ENCODE data around the gene FAM53C.

FAM53C gene

DNA sequence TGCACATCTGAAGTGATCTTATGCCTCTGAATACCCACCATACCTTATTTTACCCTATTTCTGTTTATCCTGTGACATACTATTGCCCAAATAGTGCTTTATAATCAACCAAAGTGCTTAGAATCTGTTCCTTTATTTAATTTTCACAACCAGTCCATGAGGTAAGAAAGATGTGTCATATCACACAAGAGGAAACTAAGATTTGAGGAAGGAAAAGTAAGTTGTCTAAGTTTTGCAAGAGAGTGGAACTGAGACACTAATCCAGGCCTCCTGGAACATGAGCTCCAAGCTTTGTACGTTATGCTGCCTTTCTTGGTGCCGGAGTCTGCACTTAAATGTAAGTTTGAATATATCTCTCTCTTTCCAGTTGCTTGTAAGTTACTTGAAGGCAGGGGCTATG, 31.6 kb downstream of the FAM53C start:
- no peak for DNase-seq
- H3K4me3 ChIP-seq (ENCODE audit: insufficient read depth in 1 of 2, low read depth in 1 of 2, low read length in 2 of 2): no peak overlapping the region
- H3K18ac ChIP-seq (ENCODE audit: low read depth in 1 of 2, low read length in 2 of 2): no peak overlapping the region
- no peak overlapping the region for H2BK120ac ChIP-seq (ENCODE audit: low read depth, low read length)
- H4K91ac ChIP-seq (ENCODE audit: low read length): no peak overlapping the region
- no peaks in the 10 kb centered on the region for H3K27me3 ChIP-seq (ENCODE audit: control insufficient read depth in 1 of 2, insufficient read depth in 1 of 2, low read length in 2 of 2)
- peaks cover 4 to 14% of the 10 kb centered on the region in 2 experiments for H3K36me3 ChIP-seq (ENCODE audit: control insufficient read depth in 1 of 2, insufficient read depth in 2 of 2, low read depth in 1 of 2, low read length in 2 of 2)
- no peak overlapping the region for H3K27ac ChIP-seq (ENCODE audit: low read length, poor library complexity, severe bottlenecking)
- H3K4ac ChIP-seq (ENCODE audit: low read depth in 1 of 2, low read length in 2 of 2): no peak overlapping the region
- H3K23ac ChIP-seq (ENCODE audit: low read length in 2 of 2): no peak overlapping the region
- H2BK15ac ChIP-seq (ENCODE audit: low read depth, poor library complexity, severe bottlenecking): no peak overlapping the region
- peaks cover 21% of the 10 kb centered on the region for H3K79me1 ChIP-seq (replicated peaks; ENCODE audit: low read length, poor library complexity, severe bottlenecking)
- H2AFZ ChIP-seq (ENCODE audit: low read depth, low read length): no peak overlapping the region
- no peak overlapping the region for H2BK12ac ChIP-seq (ENCODE audit: low read length in 2 of 2)
- H3K9me3 ChIP-seq (ENCODE audit: control insufficient read depth, low read length): no peaks in the 10 kb centered on the region
- H2AK5ac ChIP-seq (ENCODE audit: low read length, severe bottlenecking): no peak overlapping the region
- H3K14ac ChIP-seq (ENCODE audit: low read length in 2 of 2): no peak overlapping the region
- no peak overlapping the region for H3K4me2 ChIP-seq (ENCODE audit: low read length, poor library complexity, severe bottlenecking)
- H3K9ac ChIP-seq (ENCODE audit: low read length): no peak overlapping the region
- no peak overlapping the region for H4K8ac ChIP-seq (ENCODE audit: low read length)
- no peaks in the 10 kb centered on the region for H3K4me1 ChIP-seq (ENCODE audit: control insufficient read depth, insufficient read depth, low read depth, low read length)
- H2BK5ac ChIP-seq (ENCODE audit: low read depth, low read length, poor library complexity, severe bottlenecking): no peak overlapping the region
- WGBS: 71% methylated on average over 1 of the region's 2 CpGs

DNA sequence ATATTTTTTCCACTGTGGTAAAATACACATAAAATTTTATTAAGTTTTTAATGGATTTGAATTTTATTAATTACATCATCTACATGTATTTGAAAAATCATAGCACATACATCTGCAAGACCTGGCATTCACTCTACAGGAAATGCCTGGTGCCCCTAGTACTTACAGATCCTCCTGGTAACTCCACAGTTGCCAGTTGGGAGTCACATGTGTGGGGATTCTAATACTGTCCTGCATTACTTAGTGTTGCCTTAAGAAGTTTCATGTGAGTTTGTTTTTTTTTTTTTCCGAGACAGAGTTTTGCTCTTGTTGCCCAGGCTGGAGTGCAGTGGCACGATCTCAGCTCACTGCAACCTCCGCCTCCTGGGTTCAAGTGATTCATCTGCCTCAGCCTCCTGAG, 32.5 kb downstream of the FAM53C start:
- H3K4ac ChIP-seq (ENCODE audit: low read depth in 1 of 2, low read length in 2 of 2): no peak overlapping the region
- no peak for DNase-seq
- peaks cover 21% of the 10 kb centered on the region for H3K79me1 ChIP-seq (replicated peaks; ENCODE audit: low read length, poor library complexity, severe bottlenecking)
- H3K14ac ChIP-seq (ENCODE audit: low read length in 2 of 2): no peak overlapping the region
- H4K91ac ChIP-seq (ENCODE audit: low read length): no peak overlapping the region
- H3K23ac ChIP-seq (ENCODE audit: low read length in 2 of 2): no peak overlapping the region
- no peak overlapping the region for H2BK5ac ChIP-seq (ENCODE audit: low read depth, low read length, poor library complexity, severe bottlenecking)
- no peak overlapping the region for H2BK15ac ChIP-seq (ENCODE audit: low read depth, poor library complexity, severe bottlenecking)
- H2AK5ac ChIP-seq (ENCODE audit: low read length, severe bottlenecking): no peak overlapping the region
- H3K9me3 ChIP-seq (ENCODE audit: control insufficient read depth, low read length): no peaks in the 10 kb centered on the region
- no peak overlapping the region for H2BK120ac ChIP-seq (ENCODE audit: low read depth, low read length)
- H3K4me2 ChIP-seq (ENCODE audit: low read length, poor library complexity, severe bottlenecking): no peak overlapping the region
- no peak overlapping the region for H3K4me3 ChIP-seq (ENCODE audit: insufficient read depth in 1 of 2, low read depth in 1 of 2, low read length in 2 of 2)
- no peak overlapping the region for H3K18ac ChIP-seq (ENCODE audit: low read depth in 1 of 2, low read length in 2 of 2)
- H2BK12ac ChIP-seq (ENCODE audit: low read length in 2 of 2): no peak overlapping the region
- no peak overlapping the region for H4K8ac ChIP-seq (ENCODE audit: low read length)
- peaks cover 4 to 19% of the 10 kb centered on the region in 2 experiments for H3K36me3 ChIP-seq (ENCODE audit: control insufficient read depth in 1 of 2, insufficient read depth in 2 of 2, low read depth in 1 of 2, low read length in 2 of 2)
- no peak overlapping the region for H2AFZ ChIP-seq (ENCODE audit: low read depth, low read length)
- no peaks in the 10 kb centered on the region for H3K27me3 ChIP-seq (ENCODE audit: control insufficient read depth in 1 of 2, insufficient read depth in 1 of 2, low read length in 2 of 2)
- 100% methylated on average over 2 of the region's 3 CpGs for WGBS
- no peaks in the 10 kb centered on the region for H3K4me1 ChIP-seq (ENCODE audit: control insufficient read depth, insufficient read depth, low read depth, low read length)
- H3K9ac ChIP-seq (ENCODE audit: low read length): no peak overlapping the region
- H3K27ac ChIP-seq (ENCODE audit: low read length, poor library complexity, severe bottlenecking): no peak overlapping the region

DNA sequence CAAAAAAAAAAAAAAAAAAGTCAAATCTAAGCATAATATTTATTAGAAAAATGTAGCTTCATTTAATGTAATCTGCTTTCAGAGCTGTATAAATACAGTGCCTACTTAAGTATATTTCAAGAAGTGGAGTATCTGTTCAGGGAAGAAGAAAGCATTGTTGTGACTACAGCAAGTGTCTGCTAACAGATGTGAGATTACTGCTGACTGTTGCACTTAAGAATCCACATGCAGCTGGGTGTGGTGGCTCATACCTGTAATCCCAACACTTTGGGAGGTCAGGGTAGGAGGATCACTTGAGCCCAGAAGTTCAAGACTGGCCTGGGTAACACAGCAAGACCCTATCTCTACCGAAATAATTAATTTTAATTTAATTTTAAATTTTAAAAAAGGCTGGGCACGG, 33.4 kb downstream of the FAM53C start:
- no peaks in the 10 kb centered on the region for H3K27me3 ChIP-seq (ENCODE audit: control insufficient read depth in 1 of 2, insufficient read depth in 1 of 2, low read length in 2 of 2)
- no peaks in the 10 kb centered on the region for H3K9me3 ChIP-seq (ENCODE audit: control insufficient read depth, low read length)
- no peak overlapping the region for H3K4ac ChIP-seq (ENCODE audit: low read depth in 1 of 2, low read length in 2 of 2)
- no peak overlapping the region for H3K4me2 ChIP-seq (ENCODE audit: low read length, poor library complexity, severe bottlenecking)
- no peak overlapping the region for H3K27ac ChIP-seq (ENCODE audit: low read length, poor library complexity, severe bottlenecking)
- no peak overlapping the region for H2BK12ac ChIP-seq (ENCODE audit: low read length in 2 of 2)
- no peak overlapping the region for H4K91ac ChIP-seq (ENCODE audit: low read length)
- H4K8ac ChIP-seq (ENCODE audit: low read length): no peak overlapping the region
- no peak overlapping the region for H2BK5ac ChIP-seq (ENCODE audit: low read depth, low read length, poor library complexity, severe bottlenecking)
- H3K14ac ChIP-seq (ENCODE audit: low read length in 2 of 2): no peak overlapping the region
- H3K9ac ChIP-seq (ENCODE audit: low read length): no peak overlapping the region
- H3K18ac ChIP-seq (ENCODE audit: low read depth in 1 of 2, low read length in 2 of 2): no peak overlapping the region
- no peak overlapping the region for H2BK15ac ChIP-seq (ENCODE audit: low read depth, poor library complexity, severe bottlenecking)
- no peak overlapping the region for H3K23ac ChIP-seq (ENCODE audit: low read length in 2 of 2)
- no peak overlapping the region for H3K4me3 ChIP-seq (ENCODE audit: insufficient read depth in 1 of 2, low read depth in 1 of 2, low read length in 2 of 2)
- no peak overlapping the region for H2AFZ ChIP-seq (ENCODE audit: low read depth, low read length)
- no peak for DNase-seq
- 95% methylated on average over 1 of the region's 2 CpGs for WGBS
- H2BK120ac ChIP-seq (ENCODE audit: low read depth, low read length): no peak overlapping the region
- peaks cover 11 to 23% of the 10 kb centered on the region in 2 experiments for H3K36me3 ChIP-seq (ENCODE audit: control insufficient read depth in 1 of 2, insufficient read depth in 2 of 2, low read depth in 1 of 2, low read length in 2 of 2)
- H3K4me1 ChIP-seq (ENCODE audit: control insufficient read depth, insufficient read depth, low read depth, low read length): no peaks in the 10 kb centered on the region
- H3K79me1 ChIP-seq (replicated peaks; ENCODE audit: low read length, poor library complexity, severe bottlenecking): peaks cover 22% of the 10 kb centered on the region
- no peak overlapping the region for H2AK5ac ChIP-seq (ENCODE audit: low read length, severe bottlenecking)

GRCh38 chr5:138372225-138372624, 34.2 kb downstream of the FAM53C start:
- Histone ChIP-seq H3K23ac (ENCODE audit: low read length in 2 of 2) (no peak overlapping the region), H3K9me3 (ENCODE audit: control insufficient read depth, low read length) (no peaks in the 10 kb centered on the region), H3K27ac (ENCODE audit: low read length, poor library complexity, severe bottlenecking) (no peak overlapping the region), H2BK12ac (ENCODE audit: low read length in 2 of 2) (no peak overlapping the region), H4K8ac (ENCODE audit: low read length) (no peak overlapping the region), H3K4me1 (ENCODE audit: control insufficient read depth, insufficient read depth, low read depth, low read length) (no peaks in the 10 kb centered on the region), H3K4ac (ENCODE audit: low read depth in 1 of 2, low read length in 2 of 2) (no peak overlapping the region), H2BK5ac (ENCODE audit: low read depth, low read length, poor library complexity, severe bottlenecking) (no peak overlapping the region), H2BK120ac (ENCODE audit: low read depth, low read length) (no peak overlapping the region), H3K36me3 (ENCODE audit: control insufficient read depth in 1 of 2, insufficient read depth in 2 of 2, low read depth in 1 of 2, low read length in 2 of 2) (peaks cover 11 to 30% of the 10 kb centered on the region in 2 experiments), H3K79me1 (replicated peaks; ENCODE audit: low read length, poor library complexity, severe bottlenecking) (peaks cover 21% of the 10 kb centered on the region), H2AK5ac (ENCODE audit: low read length, severe bottlenecking) (no peak overlapping the region), H3K27me3 (ENCODE audit: control insufficient read depth in 1 of 2, insufficient read depth in 1 of 2, low read length in 2 of 2) (no peaks in the 10 kb centered on the region), H2AFZ (ENCODE audit: low read depth, low read length) (no peak overlapping the region), H3K4me2 (ENCODE audit: low read length, poor library complexity, severe bottlenecking) (no peak overlapping the region), H3K18ac (ENCODE audit: low read depth in 1 of 2, low read length in 2 of 2) (no peak overlapping the region), H3K4me3 (ENCODE audit: insufficient read depth in 1 of 2, low read depth in 1 of 2, low read length in 2 of 2) (no peak overlapping the region), H3K9ac (ENCODE audit: low read length) (no peak overlapping the region), H3K14ac (ENCODE audit: low read length in 2 of 2) (no peak overlapping the region), H4K91ac (ENCODE audit: low read length) (no peak overlapping the region), H2BK15ac (ENCODE audit: low read depth, poor library complexity, severe bottlenecking) (no peak overlapping the region)
- 100% methylated on average over 1 of the region's 1 CpG for WGBS
- DNase-seq: no peak

All from mesenchymal stem cell (in vitro differentiated cells and primary cell).